Right lung (tissue), 5 donors: ENCODE results near the gene PEAK3. TPM values are rescaled to one million over a fixed set of nuclear protein-coding genes. Genes with fewer than 3 reads are reported as not detected.

ENCODE experiments used
- DNase-seq, 2 donors: peaks; one replicate each; pipeline ENCODE4 v3.0.0-alpha.2; 2013
- polyA plus RNA-seq, 5 donors: library from polyadenylated mRNA; unstranded; fragments of 120-200 nt; gene quantifications; one replicate each; pipeline versions ENCODE4 v1.2.1 to v1.2.3, GENCODE V29; 2013; ENCODE audit warnings: inconsistent platforms in 1 of 5, low replicate concordance in 1 of 5; ENCODE audit not compliant: insufficient read length in 5 of 5, insufficient read depth in 1 of 5

The PEAK3 gene
- polyA plus RNA-seq, 5 donors: 0.11 to 0.22 (median 0.18) TPM; not detected in 1

- no peak for DNase-seq
These were observed 33.9 kb upstream of the PEAK3 start for GRCh38 chr19:2315818-2316353.

- DNase-seq: no peak
These were observed 33.3 kb upstream of the PEAK3 start for GRCh38 chr19:2315121-2315817.

GRCh38 chr19:2312820-2313501, 31.0 kb upstream of the PEAK3 start:
- no peak for DNase-seq

GRCh38 chr19:2311093-2311492, 29.1 kb upstream of the PEAK3 start:
- DNase-seq: no peak

- no peak for DNase-seq
These were observed 27.9 kb upstream of the PEAK3 start for GRCh38 chr19:2309734-2310362.

- DNase-seq: no peak
These were observed 26.2 kb upstream of the PEAK3 start, which contains the start of gene LINGO3 for GRCh38 chr19:2308114-2308556. TSS of gene LINGO3 (minus strand) at chr19:2308154. CDS start at chr19:2291776, 16,378 bp downstream.

GRCh38 chr19:2307518-2308012, 25.6 kb upstream of the PEAK3 start:
- DNase-seq: no peak

GRCh38 chr19:2306971-2307370, 25.0 kb upstream of the PEAK3 start:
- no peak for DNase-seq

- no peak for DNase-seq
These were observed 24.4 kb upstream of the PEAK3 start for GRCh38 chr19:2306281-2306806.

- DNase-seq: no peak
These were observed 23.7 kb upstream of the PEAK3 start for GRCh38 chr19:2305452-2306280.

- no peak for DNase-seq
These were observed 21.3 kb upstream of the PEAK3 start for GRCh38 chr19:2303211-2303798.

GRCh38 chr19:2302319-2303210, 20.6 kb upstream of the PEAK3 start:
- peak in 1 of 2 donors; percentile 40 for DNase-seq

GRCh38 chr19:2300533-2300932, 18.6 kb upstream of the PEAK3 start:
- no peak for DNase-seq

- DNase-seq: no peak
These were observed 14.2 kb upstream of the PEAK3 start for GRCh38 chr19:2296141-2296540.

- DNase-seq: no peak
These were observed 12.8 kb upstream of the PEAK3 start for GRCh38 chr19:2294687-2295335.

- no peak for DNase-seq
These were observed 9.3 kb upstream of the PEAK3 start for GRCh38 chr19:2291185-2291751.

- no peak for DNase-seq
These were observed 8.6 kb upstream of the PEAK3 start for GRCh38 chr19:2290441-2291184.
